H1 (cell line): Measurements from ENCODE around the gene MPHOSPH10. TPM values are rescaled to one million over a fixed set of nuclear protein-coding genes. Genes with fewer than 3 reads are reported as not detected.

Experiments
- CTCF ChIA-PET: fragments of 300-600 bp; sonication (Branson Sonifier 250); formaldehyde crosslinking; loops from one replicate; lab custom pipeline; 2021; ENCODE audit not compliant: partially characterized antibody; lab: Charles Lee
- POLR2A ChIA-PET: fragments of 300-600 bp; sonication (Branson Sonifier 250); formaldehyde crosslinking; loops from one replicate; lab custom pipeline; 2021; ENCODE audit warnings: inconsistent platforms; ENCODE audit not compliant: partially characterized antibody; lab: Charles Lee
- DNase-seq, 2 experiments: peaks; one replicate each; pipeline versions ENCODE4 v3.0.0 to v3.0.0-alpha.2; 2010 to 2022; ENCODE audit warnings: low spot score in 2 of 2, low read depth in 1 of 2, mixed read lengths in 1 of 2
- FAIRE-seq: peaks from 2 replicates; lab custom pipeline; 2011; peaks lifted over from hg19 to GRCh38; lab: Jason Lieb, UNC
- H2AFZ ChIP-seq: 2 replicates; pipeline ENCODE4 v1.8.1; 2012; ENCODE audit warnings: low read length, inconsistent platforms
- H2AK5ac ChIP-seq: 2 replicates; pipeline ENCODE4 v1.6.1; 2013; ENCODE audit warnings: low read depth, low read length
- H2BK120ac ChIP-seq: replicated peaks from 2 replicates; pipeline ENCODE3; 2013; ENCODE audit warnings: low read depth, low read length, inconsistent platforms
- H2BK12ac ChIP-seq: 2 replicates; pipeline ENCODE4 v1.6.1; 2013; ENCODE audit warnings: low read depth, low read length
- H2BK15ac ChIP-seq: 2 replicates; pipeline ENCODE4 v1.6.1; 2013; ENCODE audit warnings: low read length
- H2BK20ac ChIP-seq: 2 replicates; pipeline ENCODE4 v1.6.1; 2013; ENCODE audit warnings: low read length
- H2BK5ac ChIP-seq: 2 replicates; pipeline ENCODE4 v1.6.1; 2013; ENCODE audit warnings: low read depth, low read length
- H3K14ac ChIP-seq: 2 replicates; pipeline ENCODE4 v1.6.1; 2013; ENCODE audit warnings: inconsistent platforms; ENCODE audit not compliant: insufficient read length
- H3K18ac ChIP-seq: 2 replicates; pipeline ENCODE4 v1.6.1; 2013; ENCODE audit warnings: low read length; ENCODE audit errors: extremely low read depth
- H3K23ac ChIP-seq: 2 replicates; pipeline ENCODE4 v1.6.1; 2013; ENCODE audit warnings: inconsistent platforms; ENCODE audit not compliant: insufficient read length
- H3K23me2 ChIP-seq: 2 replicates; pipeline ENCODE4 v1.6.1; 2013; ENCODE audit warnings: low read depth, low read length
- H3K27ac ChIP-seq: 2 replicates; pipeline ENCODE4 v1.6.1; 2011; ENCODE audit warnings: low read depth, low read length, inconsistent platforms
- H3K27me3 ChIP-seq, 4 experiments: replicated peaks in 1 of 4; 1 replicate in 1 of 4; 2 replicates in 3 of 4; pipeline versions ENCODE4 v1.6.1 to v1.8.1; 2011 to 2013; ENCODE audit warnings: low read length in 3 of 4, mild to moderate bottlenecking in 3 of 4, inconsistent platforms in 2 of 4, mixed read lengths in 2 of 4, moderate library complexity in 1 of 4; ENCODE audit not compliant: control insufficient read depth in 3 of 4, insufficient read depth in 3 of 4; ENCODE audit errors: extremely low read depth in 1 of 4
- H3K36me3 ChIP-seq, 4 experiments: 2 replicates each; pipeline versions ENCODE4 v1.6.1 to v1.8.1; 2011 to 2013; ENCODE audit warnings: mild to moderate bottlenecking in 4 of 4, low read length in 3 of 4, moderate library complexity in 2 of 4, control low read depth in 1 of 4, inconsistent platforms in 1 of 4; ENCODE audit not compliant: insufficient read depth in 4 of 4, control insufficient read depth in 2 of 4
- H3K4ac ChIP-seq: replicated peaks from 2 replicates; pipeline ENCODE3; 2013; ENCODE audit warnings: low read length, low read depth, mixed read lengths, inconsistent platforms; ENCODE audit not compliant: insufficient read length
- H3K4me1 ChIP-seq, 4 experiments: replicated peaks in 1 of 4; 1 replicate in 1 of 4; 2 replicates in 3 of 4; pipeline versions ENCODE4 v1.6.1 to v1.8.1; 2011 to 2013; ENCODE audit warnings: low read length in 3 of 4, inconsistent platforms in 2 of 4, mixed read lengths in 1 of 4; ENCODE audit not compliant: insufficient read depth in 4 of 4, control insufficient read depth in 3 of 4
- H3K4me2 ChIP-seq, 2 experiments: 2 replicates each; pipeline versions ENCODE4 v1.6.1 to v1.8.1; 2011 to 2013; ENCODE audit warnings: low read depth in 2 of 2, low read length in 2 of 2, control low read depth in 1 of 2, inconsistent platforms in 1 of 2, mild to moderate bottlenecking in 1 of 2; ENCODE audit not compliant: insufficient read depth in 1 of 2
- H3K4me3 ChIP-seq, 4 experiments: fragments of 200-600, 300-600 bp in 1 of 4; sonication (generic), shearing (Covaris generic), sonication (Bioruptor Twin) in 1 of 4; 2 replicates each; pipeline versions ENCODE4 v1.5.1 to v1.8.1; 2011 to 2016; ENCODE audit warnings: low read length in 4 of 4, low read depth in 3 of 4, control low read depth in 2 of 4, inconsistent platforms in 2 of 4, mild to moderate bottlenecking in 2 of 4, mixed read lengths in 1 of 4, moderate library complexity in 1 of 4; ENCODE audit not compliant: insufficient read depth in 2 of 4; ENCODE audit errors: extremely low read depth in 1 of 4
- H3K56ac ChIP-seq: replicated peaks from 2 replicates; pipeline ENCODE3; 2013; ENCODE audit warnings: low read depth, mild to moderate bottlenecking, mixed read lengths, low read length, inconsistent platforms; ENCODE audit not compliant: insufficient read length
- H3K79me1 ChIP-seq: 2 replicates; pipeline ENCODE4 v1.6.1; 2013; ENCODE audit warnings: low read depth, low read length, control low read depth
- H3K79me2 ChIP-seq, 2 experiments: 2 replicates each; pipeline versions ENCODE4 v1.6.1 to v1.8.1; 2012 to 2013; ENCODE audit warnings: low read length in 2 of 2, mild to moderate bottlenecking in 2 of 2, inconsistent platforms in 1 of 2; ENCODE audit not compliant: insufficient read depth in 2 of 2, control insufficient read depth in 1 of 2
- H3K9ac ChIP-seq, 4 experiments: replicated peaks in 1 of 4; 1 replicate in 1 of 4; 2 replicates in 3 of 4; pipeline versions ENCODE4 v1.6.1 to v1.8.1; 2011 to 2013; ENCODE audit warnings: low read depth in 3 of 4, low read length in 3 of 4, control low read depth in 2 of 4, mild to moderate bottlenecking in 2 of 4, moderate library complexity in 2 of 4, inconsistent platforms in 1 of 4; ENCODE audit errors: extremely low read depth in 1 of 4
- H3K9me3 ChIP-seq, 2 experiments: 2 replicates each; pipeline versions ENCODE4 v1.6.1 to v1.8.1; 2012 to 2013; ENCODE audit warnings: mild to moderate bottlenecking in 2 of 2, moderate library complexity in 2 of 2, control low read depth in 1 of 2, inconsistent platforms in 1 of 2, low read depth in 1 of 2, low read length in 1 of 2, mixed read lengths in 1 of 2; ENCODE audit not compliant: insufficient read depth in 2 of 2
- H4K20me1 ChIP-seq, 2 experiments: replicated peaks in 1 of 2; 2 replicates each; pipeline versions ENCODE3 to v1.8.1; 2011 to 2013; ENCODE audit warnings: inconsistent platforms in 2 of 2, low read length in 2 of 2, mild to moderate bottlenecking in 1 of 2; ENCODE audit not compliant: insufficient read depth in 2 of 2, control insufficient read depth in 1 of 2
- H4K5ac ChIP-seq: 2 replicates; pipeline ENCODE4 v1.6.1; 2013; ENCODE audit warnings: low read length, low read depth, mixed read lengths, inconsistent platforms; ENCODE audit not compliant: insufficient read length
- H4K8ac ChIP-seq: 2 replicates; pipeline ENCODE4 v1.8.0; 2013; ENCODE audit warnings: mild to moderate bottlenecking, moderate library complexity, low read length, inconsistent platforms; ENCODE audit not compliant: insufficient read depth; ENCODE audit errors: extremely low read depth
- H4K91ac ChIP-seq: replicated peaks from 2 replicates; pipeline ENCODE3; 2013; ENCODE audit warnings: low read length, mixed read lengths, inconsistent platforms; ENCODE audit not compliant: insufficient read length
- ASH2L ChIP-seq: fragments of 200-600, 300-600 bp; sonication (generic); IDR thresholded peaks from one replicate; pipeline ENCODE4 v1.7.1; 2017; ENCODE audit warnings: low read length
- BACH1 ChIP-seq: IDR thresholded peaks from 2 replicates; pipeline ENCODE4 v1.6.1; 2012; ENCODE audit warnings: low read length, improper control_type of control experiment
- CBX8 ChIP-seq: fragments of 300-800, 300-1000 bp; sonication (generic); IDR thresholded peaks from 2 replicates; pipeline ENCODE4 v1.7.1; 2016; ENCODE audit warnings: low read depth, low read length, borderline replicate concordance
- CTBP2 ChIP-seq: IDR thresholded peaks from 2 replicates; pipeline ENCODE4 v1.7.0; 2011; ENCODE audit warnings: borderline replicate concordance, mild to moderate bottlenecking, moderate library complexity, mixed read lengths, low read length; ENCODE audit not compliant: insufficient read depth, insufficient read length
- EP300 ChIP-seq, 2 experiments: IDR thresholded peaks; 1 replicate in 1 of 2; 2 replicates in 1 of 2; pipeline ENCODE4 v1.6.1; 2011 to 2012; ENCODE audit warnings: low read depth in 2 of 2, low read length in 2 of 2, mild to moderate bottlenecking in 2 of 2, borderline replicate concordance in 1 of 2, inconsistent platforms in 1 of 2, moderate library complexity in 1 of 2
- EZH2 ChIP-seq: fragments of 200-600 bp; sonication (generic); IDR thresholded peaks from 2 replicates; pipeline ENCODE4 v1.7.1; 2012; ENCODE audit warnings: low read depth, mild to moderate bottlenecking, moderate library complexity, low read length, inconsistent platforms; ENCODE audit not compliant: severe bottlenecking
- JUN ChIP-seq: IDR thresholded peaks from 2 replicates; pipeline ENCODE4 v1.6.1; 2011; ENCODE audit warnings: low read depth, mild to moderate bottlenecking, improper control_type of control experiment, low read length
- MAX ChIP-seq: IDR thresholded peaks from 2 replicates; pipeline ENCODE4 v1.6.1; 2012; ENCODE audit warnings: inconsistent platforms
- SIRT6 ChIP-seq: IDR thresholded peaks from one replicate; pipeline ENCODE4 v1.7.1; 2012; ENCODE audit warnings: low read length, inconsistent platforms
- TBP ChIP-seq: IDR thresholded peaks from 2 replicates; pipeline ENCODE4 v1.6.1; 2011; ENCODE audit warnings: low read depth, low read length, improper control_type of control experiment
- WGBS, 2 experiments: shearing (Covaris generic) in 1 of 2; methylation state at CpG; one replicate each; pipeline versions ENCODE4 v1.1.6 to v1.1.7; 2013 to 2015; ENCODE audit warnings: low lambda C conversion rate in 2 of 2, mixed read lengths in 2 of 2, inconsistent platforms in 1 of 2, low coverage in 1 of 2, missing lambda C conversion rate in 1 of 2; ENCODE audit not compliant: insufficient replicate concordance in 2 of 2, insufficient coverage in 1 of 2, insufficient read length in 1 of 2; ENCODE audit errors: extremely low coverage in 1 of 2, missing lambda C conversion rate in 1 of 2; 5-methylcytosine and 5-hydroxymethylcytosine counted together
- polyA plus RNA-seq, 7 experiments: library from polyadenylated mRNA; depleted of rRNA in 3 of 7; stranded (reverse) in 5 of 7; unstranded in 2 of 7; fragments of >200 nt in 5 of 7; fragments of 200-250 nt in 2 of 7; gene quantifications; 1 replicate in 5 of 7; 2 replicates in 1 of 7; 4 replicates in 1 of 7; pipeline versions ENCODE4 v1.2.1 to v1.2.3, GENCODE V29; 2011 to 2013; ENCODE audit warnings: missing spikeins in 2 of 7, mixed read lengths in 2 of 7
- total RNA-seq: library from RNA; stranded (reverse); fragmentation: NEBNext Ultra II Directional; extraction: Animal tissue kit (Norgen Biotek cat#: 25700); gene quantifications from 2 replicates; pipeline ENCODE4 v1.2.1, GENCODE V29; 2021
- TF ChIP-seq, protein P1 (sequence below): IDR thresholded peaks from 2 replicates; pipeline ENCODE4 v1.6.1; 2012; ENCODE audit warnings: low read length, inconsistent platforms

Gene MPHOSPH10
- total and polyA plus RNA-seq, 2 of the 8 experiments (the other 6 are each of a cell fraction or from before 2014, with no cell fraction given): 4.5 to 39.1 TPM

- H2AK5ac ChIP-seq: no peak overlapping the region
- H2BK12ac ChIP-seq: no peak overlapping the region
- 0 out of 2 replicates have a peak overlapping the region, but pooled peaks have one; percentile 72 for H2BK15ac ChIP-seq
- no peak overlapping the region for H3K4me3 ChIP-seq
- no peak overlapping the region for H3K4me2 ChIP-seq
- H2BK5ac ChIP-seq: no peak overlapping the region
- no peak overlapping the region for H4K5ac ChIP-seq
- no peak overlapping the region for H3K56ac ChIP-seq
- no peaks in the 10 kb centered on the region for H3K79me2 ChIP-seq
- no peak overlapping the region for H4K8ac ChIP-seq
- no peaks in the 10 kb centered on the region; a peak in 1 of 7 replicates for H3K27me3 ChIP-seq
- peaks cover 0 to 3% of the 10 kb centered on the region in 2 experiments for H4K20me1 ChIP-seq
- H3K27ac ChIP-seq: no peak overlapping the region
- H4K91ac ChIP-seq: no peak overlapping the region
- no peak overlapping the region for H2AFZ ChIP-seq
- H3K36me3 ChIP-seq: peaks cover 5 to 18% (median 9%) of the 10 kb centered on the region in 4 experiments; a peak in 7 of 8 replicates
- H3K14ac ChIP-seq: no peak overlapping the region
- FAIRE-seq (no peak), DNase-seq (no peak)
- no peak overlapping the region for H3K23ac ChIP-seq
- H3K9ac ChIP-seq: peak overlapping the region in 1 of 4 experiments; percentile 12; a peak in 1 of 7 replicates
- ChIA-PET CTCF (interaction anchor here (0.9 to 4.3 kb wide), 9 partner anchors 17 to 169 kb away, joined by 3 to 21 read pairs (median 4); no protein-coding TSS in a partner anchor), POLR2A (no interaction called here)
- no peak overlapping the region for H3K18ac ChIP-seq
- no peak overlapping the region for H2BK120ac ChIP-seq
- no peak overlapping the region for H2BK20ac ChIP-seq
- no peaks in the 10 kb centered on the region for H3K23me2 ChIP-seq
- no peak overlapping the region for H3K4ac ChIP-seq
- peaks cover 0 to 2% (median 0%) of the 10 kb centered on the region in 4 experiments; a peak in 3 of 7 replicates for H3K4me1 ChIP-seq
- H3K9me3 ChIP-seq: no peaks in the 10 kb centered on the region
- H3K79me1 ChIP-seq: no peaks in the 10 kb centered on the region
- 85% methylated on average over 8 of the region's 11 CpGs; no CpG with 5 or more reads in 1 of the 2 experiments for WGBS, 2 experiments
- TF ChIP-seq ASH2L (no peak), EZH2 (no peak), MAX (no peak), EP300 (IDR thresholded peaks at IDR 0.05; ENCODE audit: borderline replicate concordance in 1 of 2, low read depth in 2 of 2, low read length in 2 of 2) (no peak), CTBP2 (no peak), TBP (no peak), BACH1 (no peak), SIRT6 (no peak), JUN (no peak), CBX8 (no peak)
- TF ChIP-seq, protein P1, sequence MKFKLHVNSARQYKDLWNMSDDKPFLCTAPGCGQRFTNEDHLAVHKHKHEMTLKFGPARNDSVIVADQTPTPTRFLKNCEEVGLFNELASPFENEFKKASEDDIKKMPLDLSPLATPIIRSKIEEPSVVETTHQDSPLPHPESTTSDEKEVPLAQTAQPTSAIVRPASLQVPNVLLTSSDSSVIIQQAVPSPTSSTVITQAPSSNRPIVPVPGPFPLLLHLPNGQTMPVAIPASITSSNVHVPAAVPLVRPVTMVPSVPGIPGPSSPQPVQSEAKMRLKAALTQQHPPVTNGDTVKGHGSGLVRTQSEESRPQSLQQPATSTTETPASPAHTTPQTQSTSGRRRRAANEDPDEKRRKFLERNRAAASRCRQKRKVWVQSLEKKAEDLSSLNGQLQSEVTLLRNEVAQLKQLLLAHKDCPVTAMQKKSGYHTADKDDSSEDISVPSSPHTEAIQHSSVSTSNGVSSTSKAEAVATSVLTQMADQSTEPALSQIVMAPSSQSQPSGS: no peak
Observed at GRCh38 chr2:71153585-71154224, 23.3 kb downstream of the MPHOSPH10 start.
